Osteoblast (primary cell): ENCODE data around the gene PTPRD. TPM values are rescaled to one million over a fixed set of nuclear protein-coding genes. Genes with fewer than 3 reads are reported as not detected.

Experiments
- DNase-seq: peaks from one replicate; pipeline ENCODE4 v3.0.0; 2011; ENCODE audit warnings: low spot score, mixed read lengths; ENCODE audit not compliant: insufficient read length; ENCODE audit errors: missing footprints
- H2AFZ ChIP-seq: 2 replicates; pipeline ENCODE4 v1.6.0; 2011; ENCODE audit warnings: mild to moderate bottlenecking, low read length
- H3K27ac ChIP-seq: 2 replicates; pipeline ENCODE4 v1.5.1; 2011; ENCODE audit warnings: mild to moderate bottlenecking, low read depth, low read length, moderate library complexity
- H3K27me3 ChIP-seq: 2 replicates; pipeline ENCODE4 v1.6.0; 2012; ENCODE audit warnings: mild to moderate bottlenecking, control low read depth, inconsistent platforms, low read length, moderate library complexity; ENCODE audit not compliant: insufficient read depth
- H3K36me3 ChIP-seq: 2 replicates; pipeline ENCODE4 v1.5.1; 2011; ENCODE audit warnings: mild to moderate bottlenecking, low read length, control low read depth, moderate library complexity; ENCODE audit not compliant: insufficient read depth
- H3K4me1 ChIP-seq: 2 replicates; pipeline ENCODE4 v1.5.1; 2011; ENCODE audit warnings: mild to moderate bottlenecking, low read length, control low read depth, moderate library complexity; ENCODE audit not compliant: insufficient read depth
- H3K4me2 ChIP-seq: 2 replicates; pipeline ENCODE4 v1.6.0; 2011; ENCODE audit warnings: mild to moderate bottlenecking, low read length; ENCODE audit not compliant: insufficient read depth
- H3K4me3 ChIP-seq: fragments of 200-600 bp; sonication (generic); 3 replicates; pipeline ENCODE4 v1.5.1; 2012; ENCODE audit warnings: mild to moderate bottlenecking, low read length, inconsistent platforms; ENCODE audit not compliant: insufficient read depth
- H3K79me2 ChIP-seq: 2 replicates; pipeline ENCODE4 v1.6.0; 2012; ENCODE audit warnings: mild to moderate bottlenecking, low read length, control low read depth, inconsistent platforms; ENCODE audit not compliant: insufficient read depth
- H3K9me3 ChIP-seq: 2 replicates; pipeline ENCODE4 v1.5.1; 2011; ENCODE audit warnings: low read depth, low read length, control low read depth
- H4K20me1 ChIP-seq: 2 replicates; pipeline ENCODE4 v1.6.0; 2012; ENCODE audit warnings: mild to moderate bottlenecking, low read length, control low read depth; ENCODE audit not compliant: insufficient read depth
- CTCF ChIP-seq: IDR thresholded peaks from 2 replicates; pipeline ENCODE4 v1.5.1; 2011; ENCODE audit warnings: mild to moderate bottlenecking, low read depth, low read length, moderate library complexity; ENCODE audit errors: extremely low read depth
- total RNA-seq: library from RNA; depleted of rRNA; stranded (reverse); fragments of >200 nt; gene quantifications from 2 replicates; pipeline ENCODE4 v1.2.3, GENCODE V29; 2012

The PTPRD gene
- total RNA-seq, 1 donor, result 23.9 TPM

GRCh38 chr9:9212963-9213362 is 1399.8 kb downstream of the PTPRD start:
- Histone ChIP-seq H3K9me3 (no peaks in the 10 kb centered on the region), H3K27me3 (no peaks in the 10 kb centered on the region), H2AFZ (no peak overlapping the region), H3K27ac (no peak overlapping the region), H4K20me1 (no peaks in the 10 kb centered on the region), H3K4me1 (no peaks in the 10 kb centered on the region), H3K36me3 (no peaks in the 10 kb centered on the region), H3K4me3 (no peak overlapping the region), H3K79me2 (no peaks in the 10 kb centered on the region), H3K4me2 (no peak overlapping the region)
- no peak for TF ChIP-seq CTCF
- DNase-seq, result no peak

- no peak overlapping the region for H3K4me3 ChIP-seq
- no peak overlapping the region for H3K27ac ChIP-seq
- no peaks in the 10 kb centered on the region for H3K36me3 ChIP-seq
- H3K79me2 ChIP-seq, result no peaks in the 10 kb centered on the region
- DNase-seq, result no peak
- no peaks in the 10 kb centered on the region for H4K20me1 ChIP-seq
- H3K9me3 ChIP-seq, result no peaks in the 10 kb centered on the region
- H3K4me2 ChIP-seq, result no peak overlapping the region
- H3K27me3 ChIP-seq, result no peaks in the 10 kb centered on the region
- no peak overlapping the region for H2AFZ ChIP-seq
- no peaks in the 10 kb centered on the region for H3K4me1 ChIP-seq
- TF ChIP-seq CTCF, result no peak
Measured at GRCh38 chr9:9202276-9202675, 1410.5 kb downstream of the PTPRD start.

GRCh38 chr9:9186086-9186485 is 1426.7 kb downstream of the PTPRD start:
- no peak for TF ChIP-seq CTCF
- no peak for DNase-seq
- no peak overlapping the region for H3K27ac ChIP-seq
- peaks cover 2% of the 10 kb centered on the region for H3K9me3 ChIP-seq
- no peak overlapping the region for H3K4me3 ChIP-seq
- no peak overlapping the region for H2AFZ ChIP-seq
- no peak overlapping the region for H3K4me2 ChIP-seq
- H3K79me2 ChIP-seq, result no peaks in the 10 kb centered on the region
- H3K4me1 ChIP-seq, result no peaks in the 10 kb centered on the region
- no peaks in the 10 kb centered on the region for H4K20me1 ChIP-seq
- no peaks in the 10 kb centered on the region for H3K36me3 ChIP-seq
- no peaks in the 10 kb centered on the region for H3K27me3 ChIP-seq

GRCh38 chr9:9182431-9182830 is 1430.4 kb downstream of the PTPRD start:
- Histone ChIP-seq H3K36me3 (no peaks in the 10 kb centered on the region), H3K9me3 (no peaks in the 10 kb centered on the region), H4K20me1 (no peaks in the 10 kb centered on the region), H3K4me1 (no peaks in the 10 kb centered on the region), H3K27me3 (no peaks in the 10 kb centered on the region), H3K27ac (no peak overlapping the region), H3K4me2 (no peak overlapping the region), H3K4me3 (no peak overlapping the region), H2AFZ (no peak overlapping the region), H3K79me2 (no peaks in the 10 kb centered on the region)
- TF ChIP-seq CTCF, result no peak
- DNase-seq, result no peak
